NCI-H2029 treated with DMSO at 0.1 percent for 48 hours (cell line): ENCODE measurements around the gene DPH3.

Source experiments
- DNase-seq: peaks from one replicate; lab custom pipeline; 2025; lab: John Stamatoyannopoulos, UW

DPH3 gene

GRCh38 chr3:16233806-16234205 is 30.9 kb downstream of the DPH3 start:
- no peak for DNase-seq

GRCh38 chr3:16231983-16232382 is 32.8 kb downstream of the DPH3 start:
- DNase-seq, result no peak

GRCh38 chr3:16229681-16230080 is 35.1 kb downstream of the DPH3 start:
- DNase-seq, result no peak

- DNase-seq, result no peak
Observed at GRCh38 chr3:16227566-16227965, 37.2 kb downstream of the DPH3 start.

- no peak for DNase-seq
Observed at GRCh38 chr3:16224325-16224724, 40.4 kb downstream of the DPH3 start.

GRCh38 chr3:16222547-16222946 is 42.2 kb downstream of the DPH3 start:
- DNase-seq, result no peak

GRCh38 chr3:16221990-16222389 is 42.8 kb downstream of the DPH3 start:
- DNase-seq, result no peak

- DNase-seq, result no peak
Observed at GRCh38 chr3:16219777-16220176, 45.0 kb downstream of the DPH3 start.

- no peak for DNase-seq
Observed at GRCh38 chr3:16216373-16216935, 48.3 kb downstream of the DPH3 start.

GRCh38 chr3:16214366-16214765 is 50.4 kb downstream of the DPH3 start:
- DNase-seq, result no peak

GRCh38 chr3:16211176-16211904 is 53.4 kb downstream of the DPH3 start:
- no peak for DNase-seq
